NCI-H1417 (cell line): ENCODE data around the gene CR1.
"Not testable (repeated sequence)": the region's sequence is repeated elsewhere in the genome, so short reads cannot be mapped to it uniquely, and the experiment has no call there.

Experiments
- DNase-seq, 3 experiments: peaks; one replicate each; lab custom pipeline; 2025; lab: John Stamatoyannopoulos, UW

The CR1 gene

DNA sequence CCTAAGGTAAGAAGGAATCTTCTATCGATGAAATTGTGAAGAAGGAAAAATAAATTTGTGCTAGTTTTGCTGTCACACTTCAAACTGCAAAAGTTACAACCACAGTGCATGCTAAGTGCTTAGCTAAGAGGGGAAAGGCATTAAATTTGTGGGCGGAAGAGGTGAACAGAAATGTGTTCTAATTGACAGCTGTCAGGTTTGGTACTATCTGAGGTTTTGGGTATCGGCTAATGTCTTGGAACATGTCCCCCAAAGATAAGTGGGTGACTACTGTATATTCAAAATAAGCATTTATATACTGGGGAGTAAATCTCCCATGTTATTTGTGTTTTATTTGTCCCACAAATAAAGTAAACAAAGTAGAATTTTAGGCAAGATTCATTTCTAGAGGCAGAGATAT, 8.0 kb downstream of the CR1 start:
- no peak for DNase-seq

- no peak for DNase-seq
These were observed 8.5 kb downstream of the CR1 start for GRCh38 chr1:207504438-207504837.

- no peak for DNase-seq
These were observed 14.5 kb downstream of the CR1 start for GRCh38 chr1:207510444-207510843.

GRCh38 chr1:207514890-207515289, 18.9 kb downstream of the CR1 start:
- DNase-seq: no peak

- no peak for DNase-seq
These were observed 20.8 kb downstream of the CR1 start for GRCh38 chr1:207516729-207517128.

GRCh38 chr1:207518608-207519236, 22.8 kb downstream of the CR1 start:
- no peak for DNase-seq

- no peak for DNase-seq
These were observed 23.8 kb downstream of the CR1 start for GRCh38 chr1:207519505-207520399.

DNA sequence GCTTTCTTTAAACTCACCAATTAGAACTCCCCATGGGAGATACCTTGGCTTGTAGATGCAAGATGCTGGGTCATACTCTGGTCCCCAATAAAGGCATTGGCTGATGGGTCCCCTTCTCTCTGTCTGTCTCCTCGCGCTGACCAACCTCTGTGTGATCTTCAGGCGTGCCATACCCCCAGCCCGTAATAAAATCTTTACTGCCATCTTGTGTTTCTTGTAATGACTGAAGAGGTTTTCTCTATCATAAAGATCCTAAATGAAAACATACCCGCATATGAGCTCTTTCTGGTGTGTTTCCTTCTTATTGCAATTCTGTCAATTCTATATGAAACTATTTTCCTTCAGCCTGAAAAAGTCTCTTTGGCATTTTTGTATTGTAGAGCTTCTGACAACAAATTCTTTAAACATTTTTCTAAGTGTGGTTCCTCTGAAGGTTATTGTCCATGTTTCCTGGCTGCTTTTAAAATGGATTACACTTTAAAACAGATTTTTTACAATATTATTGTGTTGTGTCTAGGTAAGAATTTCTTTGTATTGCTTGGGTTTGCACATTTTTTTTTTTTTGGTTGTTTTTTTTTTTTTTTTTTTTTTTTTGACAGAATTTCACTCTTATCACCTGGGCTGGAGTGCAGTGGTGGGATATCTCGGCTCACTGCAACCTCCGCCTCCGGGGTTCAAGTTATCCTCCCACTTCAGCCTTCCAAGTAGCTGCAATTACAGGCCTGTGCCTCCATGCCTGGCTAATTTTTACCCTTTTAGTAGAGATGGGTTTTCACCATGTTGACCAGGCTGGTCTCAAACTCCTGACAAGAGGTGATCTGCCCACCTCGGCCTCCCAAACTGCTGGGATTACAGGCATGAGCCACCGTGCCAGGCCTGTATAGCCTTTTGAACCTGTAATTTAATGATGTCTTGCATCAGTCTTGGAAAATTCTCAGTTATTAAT, 24.7 kb downstream of the CR1 start:
- DNase-seq: not testable (repeated sequence)

GRCh38 chr1:207525239-207525638, 29.3 kb downstream of the CR1 start:
- not testable (repeated sequence) for DNase-seq

DNA sequence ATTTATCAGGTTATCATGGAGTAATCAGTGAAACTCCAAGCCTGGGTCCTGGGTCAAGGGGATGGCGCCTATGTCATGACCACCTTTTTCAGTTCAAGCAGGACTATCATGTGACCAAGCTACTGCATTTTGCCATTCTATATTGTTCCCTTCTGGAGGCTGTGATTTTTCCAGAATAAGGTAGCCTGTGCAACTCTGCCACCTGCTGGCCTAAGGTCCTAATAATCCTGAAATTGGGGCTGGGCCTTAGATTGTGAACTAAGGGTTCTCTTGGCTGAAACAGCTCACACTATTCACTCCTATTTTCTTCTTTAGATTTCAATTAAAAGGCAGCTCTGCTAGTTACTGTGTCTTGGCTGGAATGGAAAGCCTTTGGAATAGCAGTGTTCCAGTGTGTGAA, 32.4 kb downstream of the CR1 start:
- DNase-seq: not testable (repeated sequence)

DNA sequence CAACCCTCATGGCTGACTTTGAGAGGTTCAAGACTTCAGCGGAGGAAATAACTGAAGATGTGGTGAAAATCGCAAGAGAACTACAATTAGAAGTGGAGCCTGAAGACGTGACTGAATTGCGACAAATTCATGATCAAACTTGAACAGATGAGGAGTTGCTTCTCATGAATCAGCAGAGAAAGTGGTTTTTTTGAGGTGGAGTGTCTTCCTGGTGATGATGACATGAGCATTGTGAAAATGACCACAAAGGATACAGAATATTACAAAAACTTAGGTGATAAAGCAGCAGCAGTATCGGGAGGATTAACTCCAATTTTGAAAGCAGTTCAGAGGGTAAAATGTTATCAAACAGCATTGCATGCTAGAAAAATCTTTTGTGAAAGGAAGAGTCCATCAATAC, 40.3 kb downstream of the CR1 start:
- not testable (repeated sequence) for DNase-seq

- DNase-seq: not testable (repeated sequence)
These were observed 50.9 kb downstream of the CR1 start for GRCh38 chr1:207546677-207547357.

GRCh38 chr1:207554823-207555222, 58.9 kb downstream of the CR1 start:
- not testable (repeated sequence) for DNase-seq

DNA sequence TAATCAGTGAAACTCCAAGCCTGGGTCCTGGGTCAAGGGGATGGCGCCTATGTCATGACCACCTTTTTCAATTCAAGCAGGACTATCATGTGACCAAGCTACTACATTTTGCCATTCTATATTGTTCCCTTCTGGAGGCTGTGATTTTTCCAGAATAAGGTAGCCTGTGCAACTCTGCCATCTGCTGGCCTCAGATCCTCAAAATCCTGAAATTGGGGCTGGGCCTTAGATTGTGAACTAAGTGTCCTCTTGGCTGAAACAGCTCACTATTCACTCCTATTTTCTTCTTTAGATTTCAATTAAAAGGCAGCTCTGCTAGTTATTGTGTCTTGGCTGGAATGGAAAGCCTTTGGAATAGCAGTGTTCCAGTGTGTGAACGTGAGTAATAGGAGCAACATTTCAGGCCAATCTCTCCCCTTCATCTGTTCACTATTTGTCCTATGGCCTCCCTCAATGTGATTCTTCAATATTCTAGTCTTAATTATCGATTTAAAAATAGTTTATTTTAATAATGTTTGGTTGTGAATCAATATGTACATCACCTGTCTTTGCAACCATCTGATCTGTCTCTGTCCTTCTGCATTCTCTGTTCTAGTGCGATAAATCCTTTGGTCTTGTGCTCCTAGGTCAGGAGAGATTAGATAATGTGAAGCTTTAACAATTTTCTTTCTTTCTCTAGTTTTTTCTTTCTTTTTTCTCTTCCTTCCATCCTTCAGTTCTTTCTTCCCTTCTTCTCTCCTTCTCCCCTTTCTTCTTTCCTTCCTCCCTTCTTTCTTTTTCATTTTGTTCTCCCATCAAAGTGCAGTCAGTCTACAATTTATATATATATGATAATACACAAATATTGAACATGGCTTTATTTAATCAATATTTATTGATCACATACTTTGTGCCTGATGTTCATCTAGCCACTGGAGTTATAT, 69.8 kb downstream of the CR1 start:
- peak in 2 of 3 experiments; percentile 14 to 43 for DNase-seq

- not testable (repeated sequence) for DNase-seq
These were observed 76.0 kb downstream of the CR1 start for GRCh38 chr1:207571926-207572325.

- not testable (repeated sequence) for DNase-seq
These were observed 77.1 kb downstream of the CR1 start for GRCh38 chr1:207573074-207573473.

DNA sequence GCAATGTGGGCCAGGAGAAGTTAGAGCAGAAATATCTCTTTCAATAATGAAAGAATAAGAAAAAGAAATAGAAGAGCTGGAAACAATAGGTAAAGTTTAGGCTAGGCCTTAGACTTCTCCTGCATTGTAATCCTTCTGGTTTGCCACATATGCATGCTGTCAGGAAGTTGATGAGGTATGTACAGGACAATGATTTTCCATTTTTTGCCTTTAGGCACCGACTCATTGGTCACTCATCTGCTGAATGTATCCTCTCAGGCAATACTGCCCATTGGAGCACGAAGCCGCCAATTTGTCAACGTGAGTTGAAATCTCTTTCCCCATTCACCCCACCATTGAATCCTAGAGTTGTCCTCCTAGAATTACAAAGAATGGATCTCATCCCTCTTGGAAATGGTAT, 79.4 kb downstream of the CR1 start:
- not testable (repeated sequence) for DNase-seq

DNA sequence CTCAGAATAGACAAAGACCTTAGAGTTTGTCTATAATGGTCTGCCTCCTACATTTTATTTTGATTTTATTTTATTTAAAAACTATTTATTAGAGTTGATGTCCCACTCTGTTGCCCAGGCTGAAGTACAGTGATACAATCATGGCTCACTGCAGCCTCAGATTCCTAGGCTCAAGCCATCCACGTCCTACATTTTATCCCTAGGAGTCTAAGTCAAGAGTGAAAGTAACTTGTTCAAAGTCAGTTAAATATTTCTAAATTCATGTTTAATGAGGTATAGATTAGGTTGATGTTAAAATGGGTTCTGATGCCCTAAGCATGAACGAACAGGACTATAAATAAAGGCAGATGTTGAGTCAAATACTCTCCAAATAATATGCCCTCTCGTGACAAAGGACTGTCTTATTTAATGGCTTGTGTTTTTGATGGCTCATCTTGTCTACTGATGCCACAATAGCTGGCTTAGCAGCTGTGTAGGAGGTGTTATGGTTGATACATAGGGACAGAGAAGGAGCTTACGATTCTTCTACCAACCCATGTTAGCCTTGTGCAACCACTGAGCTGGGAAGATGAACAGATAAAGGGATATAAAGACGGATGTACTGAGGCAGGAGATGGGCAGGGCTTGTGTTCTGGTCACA, 83.0 kb downstream of the CR1 start:
- no peak for DNase-seq

GRCh38 chr1:207579436-207579799, 83.5 kb downstream of the CR1 start:
- peak; percentile 7 to 78 (median 48) for DNase-seq
